Uterus (tissue), 4 donors: ENCODE data around the gene DBNL. TPM values are rescaled to one million over a fixed set of nuclear protein-coding genes. Genes with fewer than 3 reads are reported as not detected.

Experiments used
- DNase-seq, 2 donors: peaks; one replicate each; pipeline ENCODE4 v3.0.0-alpha.2; 2019 to 2020
- H3K27ac ChIP-seq, 2 donors: fragments of 200-600 bp; sonication (generic); 1 replicate in 1 of 2; 2 replicates in 1 of 2; pipeline ENCODE4 v1.5.1; 2016 to 2018
- H3K27me3 ChIP-seq, 2 donors: fragments of 200-600 bp; sonication (generic); one replicate each; pipeline ENCODE4 v1.5.1; 2018 to 2019; ENCODE audit warnings: control low read depth in 1 of 2
- H3K36me3 ChIP-seq, 2 donors: fragments of 200-600 bp; sonication (generic); one replicate each; pipeline ENCODE4 v1.5.1; 2019; ENCODE audit warnings: control low read depth in 1 of 2
- H3K4me1 ChIP-seq, 2 donors: fragments of 200-600 bp; sonication (generic); one replicate each; pipeline ENCODE4 v1.5.1; 2018 to 2019; ENCODE audit warnings: control low read depth in 1 of 2
- H3K4me3 ChIP-seq, 2 donors: fragments of 200-600 bp; sonication (generic); 1 replicate in 1 of 2; 2 replicates in 1 of 2; pipeline ENCODE4 v1.5.1; 2018 to 2019; ENCODE audit warnings: mild to moderate bottlenecking in 1 of 2
- H3K9me3 ChIP-seq, 2 donors: fragments of 200-600 bp; sonication (generic); one replicate each; pipeline ENCODE4 v1.5.1; 2019; ENCODE audit warnings: control low read depth in 1 of 2
- POLR2A ChIP-seq, 2 donors: fragments of 450-650 bp; IDR thresholded peaks; one replicate each; pipeline ENCODE4 v1.6.1; 2016; ENCODE audit warnings: antibody characterized with exemption in 2 of 2, mild to moderate bottlenecking in 1 of 2, moderate library complexity in 1 of 2
- intact Hi-C: fragments of 100-400 bp; cut with DNase I; formaldehyde crosslinking; loops from one replicate; pipeline ENCODE4 v1.15.1; 2023; ENCODE audit warnings: low total_unique reads
- total RNA-seq, 4 donors: library from RNA; depleted of rRNA in 3 of 4; stranded (reverse); fragments of >200 nt in 3 of 4; gene quantifications; one replicate each; pipeline versions ENCODE4 v1.1.0 to v1.2.4, GENCODE V29; 2014 to 2023
- TF ChIP-seq, protein P1 (sequence below), 4 experiments: fragments of 200-600 bp in 2 of 4; fragments of 450-650 bp in 2 of 4; sonication (generic) in 2 of 4; IDR thresholded peaks; one replicate each; pipeline ENCODE4 v1.5.1; 2016 to 2019; ENCODE audit warnings: antibody characterized with exemption in 4 of 4, mild to moderate bottlenecking in 2 of 4, moderate library complexity in 1 of 4
- donor health status: DM: yes; HTN: yes; CAD: no.

The DBNL gene
- total RNA-seq, 4 donors from 2014 or later, result 71.5 to 113 (median 91.0) TPM

DNA sequence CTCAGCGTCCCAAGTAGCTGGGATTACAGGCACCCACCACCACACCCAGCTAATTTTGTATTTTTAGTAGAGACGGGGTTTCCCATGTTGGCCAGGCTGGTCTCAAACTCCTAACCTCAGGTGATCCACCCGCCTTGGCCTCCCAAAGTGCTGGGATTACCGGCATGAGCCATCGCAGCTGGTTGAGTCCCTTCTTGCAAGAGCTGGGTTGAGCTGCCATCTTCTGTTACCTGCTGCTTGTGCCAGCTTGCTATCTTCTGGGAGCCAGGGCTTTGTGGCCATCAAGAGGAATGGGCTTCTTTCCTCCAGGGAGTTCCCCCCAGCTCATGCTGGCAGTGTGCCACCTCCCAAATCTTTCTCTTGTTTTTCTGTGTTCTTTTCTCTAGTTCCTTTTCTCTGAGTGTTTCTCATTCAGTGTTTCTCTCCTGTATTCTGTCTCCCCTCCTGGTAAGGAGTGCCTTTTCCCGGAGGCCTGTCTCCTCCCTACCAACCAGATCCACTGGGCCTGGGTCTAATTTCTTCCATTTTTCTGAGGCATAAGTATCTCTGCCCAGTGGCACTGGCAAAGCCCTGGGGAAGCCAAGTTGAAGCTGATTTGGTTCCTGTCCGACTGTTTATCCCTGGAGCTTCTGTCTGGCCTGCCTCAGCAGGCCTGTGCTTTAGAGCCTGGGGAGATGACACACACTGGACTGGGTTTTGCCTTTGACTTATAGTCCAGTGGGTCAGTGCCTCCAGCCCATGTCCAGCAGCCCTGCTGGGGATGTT, 3.7 kb downstream of the DBNL start:
- Histone ChIP-seq H3K36me3 (no peaks in the 10 kb centered on the region), H3K9me3 (no peaks in the 10 kb centered on the region), H3K4me3 (no peak overlapping the region), H3K27ac (no peak overlapping the region), H3K4me1 (peaks cover 3 to 5% of the 10 kb centered on the region in 2 donors), H3K27me3 (no peaks in the 10 kb centered on the region)
- DNase-seq, result peak in 1 of 2 donors; percentile 15
- intact Hi-C loops, result no loop called here
- TF ChIP-seq POLR2A (IDR thresholded peaks at IDR 0.05), result no peak
- TF ChIP-seq, protein P1, sequence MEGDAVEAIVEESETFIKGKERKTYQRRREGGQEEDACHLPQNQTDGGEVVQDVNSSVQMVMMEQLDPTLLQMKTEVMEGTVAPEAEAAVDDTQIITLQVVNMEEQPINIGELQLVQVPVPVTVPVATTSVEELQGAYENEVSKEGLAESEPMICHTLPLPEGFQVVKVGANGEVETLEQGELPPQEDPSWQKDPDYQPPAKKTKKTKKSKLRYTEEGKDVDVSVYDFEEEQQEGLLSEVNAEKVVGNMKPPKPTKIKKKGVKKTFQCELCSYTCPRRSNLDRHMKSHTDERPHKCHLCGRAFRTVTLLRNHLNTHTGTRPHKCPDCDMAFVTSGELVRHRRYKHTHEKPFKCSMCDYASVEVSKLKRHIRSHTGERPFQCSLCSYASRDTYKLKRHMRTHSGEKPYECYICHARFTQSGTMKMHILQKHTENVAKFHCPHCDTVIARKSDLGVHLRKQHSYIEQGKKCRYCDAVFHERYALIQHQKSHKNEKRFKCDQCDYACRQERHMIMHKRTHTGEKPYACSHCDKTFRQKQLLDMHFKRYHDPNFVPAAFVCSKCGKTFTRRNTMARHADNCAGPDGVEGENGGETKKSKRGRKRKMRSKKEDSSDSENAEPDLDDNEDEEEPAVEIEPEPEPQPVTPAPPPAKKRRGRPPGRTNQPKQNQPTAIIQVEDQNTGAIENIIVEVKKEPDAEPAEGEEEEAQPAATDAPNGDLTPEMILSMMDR (IDR thresholded peaks at IDR 0.05), result no peak

DNA sequence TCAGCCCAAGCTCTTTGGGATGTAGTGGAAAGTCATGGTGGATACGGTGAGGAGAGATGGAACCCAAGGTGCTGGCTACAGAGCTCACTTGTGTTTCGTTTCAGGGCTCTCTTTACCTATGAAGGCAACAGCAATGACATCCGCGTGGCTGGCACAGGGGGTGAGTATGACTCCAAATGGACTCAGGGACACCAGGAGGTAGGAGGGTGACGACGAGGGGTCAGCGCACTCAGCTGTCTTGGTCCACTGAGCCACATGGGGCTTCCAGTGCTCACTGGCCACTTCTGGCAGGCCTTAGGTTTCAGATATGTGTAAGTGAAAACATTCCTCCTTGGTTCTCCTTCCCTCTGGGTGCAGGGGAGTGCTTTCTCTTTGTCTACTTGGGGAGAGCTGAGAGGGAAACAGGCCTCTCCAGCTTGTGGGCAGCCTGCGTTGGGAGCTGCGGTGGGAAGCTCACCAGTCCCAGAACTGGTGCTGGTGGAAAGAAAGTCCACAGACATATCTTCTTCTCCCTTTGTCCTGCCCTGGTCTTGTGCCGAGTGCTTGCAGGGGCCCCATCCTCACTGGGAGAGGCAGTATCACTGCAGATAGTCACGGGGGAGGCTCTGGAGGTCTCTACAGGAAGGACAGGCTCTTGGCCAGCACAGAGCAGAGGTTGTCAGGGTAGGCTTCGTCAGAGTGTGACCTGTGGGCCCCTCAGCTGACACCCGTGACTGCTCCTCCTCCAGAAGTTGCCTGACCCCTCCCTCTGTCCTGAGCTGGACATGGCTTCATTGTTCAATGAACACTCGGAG, 5.8 kb downstream of the DBNL start:
- H3K36me3 ChIP-seq, result no peaks in the 10 kb centered on the region
- H3K9me3 ChIP-seq, result no peaks in the 10 kb centered on the region
- intact Hi-C loops, result no loop called here
- no peak overlapping the region for H3K4me3 ChIP-seq
- no peaks in the 10 kb centered on the region for H3K27me3 ChIP-seq
- DNase-seq, result peak in 1 of 2 donors; percentile 10
- TF ChIP-seq, protein P1 (IDR thresholded peaks at IDR 0.05), result no peak
- TF ChIP-seq POLR2A (IDR thresholded peaks at IDR 0.05), result no peak
- peaks cover 0 to 5% of the 10 kb centered on the region in 2 donors for H3K4me1 ChIP-seq
- no peak overlapping the region for H3K27ac ChIP-seq

DNA sequence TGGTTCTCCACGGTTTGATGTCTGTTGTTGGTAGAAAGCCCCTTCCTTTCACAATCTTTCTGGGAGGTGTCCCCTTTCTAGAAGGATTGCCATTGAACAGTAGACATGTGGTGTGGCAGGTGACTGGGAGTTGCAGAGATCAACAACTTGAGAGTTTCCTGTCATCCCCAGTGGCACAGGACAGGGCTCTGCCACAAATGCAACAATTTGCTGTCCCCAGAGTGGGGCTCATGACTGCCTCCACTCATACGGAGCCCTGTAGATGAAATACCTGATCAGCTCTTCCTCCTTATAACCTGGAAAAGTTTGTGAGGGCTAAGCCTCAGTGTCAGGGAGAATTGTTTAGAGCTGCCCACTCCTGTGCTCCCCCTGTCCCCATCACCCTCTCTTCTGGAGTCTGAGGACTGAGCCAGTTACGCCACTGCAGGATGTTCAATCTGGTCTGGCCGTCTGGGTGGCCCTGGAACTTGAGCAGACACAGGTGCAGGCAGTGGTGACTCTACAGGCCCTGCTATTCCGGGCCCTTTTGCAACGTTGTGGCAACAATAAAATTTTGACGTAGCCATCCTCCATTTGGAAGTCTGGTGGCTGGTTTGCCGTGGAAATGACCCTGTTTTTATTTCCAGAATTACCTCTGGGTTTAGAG, 6.5 kb downstream of the DBNL start:
- Histone ChIP-seq H3K4me1 (no peaks in the 10 kb centered on the region), H3K9me3 (no peaks in the 10 kb centered on the region), H3K27me3 (no peaks in the 10 kb centered on the region), H3K27ac (no peak overlapping the region), H3K36me3 (no peaks in the 10 kb centered on the region), H3K4me3 (no peak overlapping the region)
- DNase-seq, result peak in 1 of 2 donors; percentile 12
- intact Hi-C loops, result no loop called here
- TF ChIP-seq, protein P1 (IDR thresholded peaks at IDR 0.05), result no peak
- TF ChIP-seq POLR2A (IDR thresholded peaks at IDR 0.05), result no peak

DNA sequence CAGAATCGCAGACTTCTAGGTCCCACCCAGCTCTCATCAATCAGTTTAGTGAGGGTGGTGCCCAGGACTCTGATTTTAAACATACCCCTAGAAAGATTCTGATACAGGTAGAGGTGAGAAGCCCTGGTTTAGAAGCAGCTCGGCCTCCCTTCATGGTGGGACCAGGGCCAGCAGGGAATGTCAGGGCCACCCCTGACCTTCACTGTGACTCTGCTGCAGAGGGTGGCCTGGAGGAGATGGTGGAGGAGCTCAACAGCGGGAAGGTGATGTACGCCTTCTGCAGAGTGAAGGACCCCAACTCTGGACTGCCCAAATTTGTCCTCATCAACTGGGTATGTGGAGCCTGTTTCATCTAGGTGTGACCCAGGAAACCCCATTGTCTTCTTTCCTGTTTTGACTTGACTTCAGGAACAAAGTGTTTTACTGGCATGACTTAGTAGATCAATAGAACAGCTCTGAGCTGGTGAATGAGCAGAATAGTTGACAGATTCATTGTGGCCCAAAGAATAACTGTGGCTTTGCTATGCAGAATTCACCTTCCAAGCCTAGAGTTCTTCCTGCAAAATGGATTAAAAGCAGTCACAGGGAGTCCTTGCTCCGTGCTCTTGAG, 7.2 kb downstream of the DBNL start:
- Histone ChIP-seq H3K4me3 (no peak overlapping the region), H3K27ac (no peak overlapping the region), H3K4me1 (no peaks in the 10 kb centered on the region), H3K27me3 (no peaks in the 10 kb centered on the region), H3K9me3 (no peaks in the 10 kb centered on the region), H3K36me3 (no peaks in the 10 kb centered on the region)
- intact Hi-C loops, result no loop called here
- peak in 1 of 2 donors; percentile 9 for DNase-seq
- TF ChIP-seq, protein P1 (IDR thresholded peaks at IDR 0.05), result no peak
- no peak for TF ChIP-seq POLR2A (IDR thresholded peaks at IDR 0.05)
